ENCODE results near the gene CLDN11. TPM values are rescaled to one million over a fixed set of nuclear protein-coding genes. Genes with fewer than 3 reads are reported as not detected.

CLDN11 gene
- total RNA-seq, 1 experiment from 2014 or later, result 0.22 TPM

- intact Hi-C loops (cut with micrococcal nuclease), result loop anchor here (5.0 to 10.0 kb wide), 3 partner anchors 226 to 651 kb away; partner anchors contain the start of gene LRRC31
- no peak for ATAC-seq
- no peak overlapping the region for H2AFZ ChIP-seq (ENCODE audit: low read depth, low read length, poor library complexity, severe bottlenecking)
- no peak for DNase-seq (ENCODE audit: low read depth, low spot score)
- no peak overlapping the region for H3K4me3 ChIP-seq (replicated peaks in 1 of 2; ENCODE audit: low read depth in 1 of 2, low read length in 2 of 2)
- H3K4me2 ChIP-seq (ENCODE audit: low read length), result no peak overlapping the region
- TF ChIP-seq CEBPB (IDR thresholded peaks at IDR 0.05; ENCODE audit: low read depth) (no peak), FOSL1 (IDR thresholded peaks at IDR 0.05; ENCODE audit: low read depth) (no peak), RAD21 (IDR thresholded peaks at IDR 0.05; ENCODE audit: low read depth) (no peak), TCF7L2 (IDR thresholded peaks at IDR 0.05; ENCODE audit: borderline replicate concordance, extremely low read depth, insufficient read depth, insufficient read length) (no peak), CBX3 (IDR thresholded peaks at IDR 0.05; ENCODE audit: low read depth) (no peak), ZBTB33 (IDR thresholded peaks at IDR 0.05; ENCODE audit: extremely low read depth, insufficient replicate concordance, low read length) (no peak), REST (IDR thresholded peaks at IDR 0.05; ENCODE audit: low read depth) (no peak), POLR2A (IDR thresholded peaks at IDR 0.05; ENCODE audit: borderline replicate concordance, extremely low read depth, insufficient read depth, insufficient read length) (no peak), ELF1 (IDR thresholded peaks at IDR 0.05; ENCODE audit: borderline replicate concordance, low read depth) (no peak), JUND (IDR thresholded peaks at IDR 0.05) (no peak), EZH2 (IDR thresholded peaks at IDR 0.05) (no peak), ATF3 (IDR thresholded peaks at IDR 0.05) (no peak), YY1 (IDR thresholded peaks at IDR 0.05; ENCODE audit: extremely low read depth, insufficient replicate concordance, low read depth, low read length) (no peak), SP1 (IDR thresholded peaks at IDR 0.05; ENCODE audit: low read depth) (no peak), ZFX (IDR thresholded peaks at IDR 0.05) (no peak), EZH2phosphoT487 (IDR thresholded peaks at IDR 0.05; ENCODE audit: borderline replicate concordance) (no peak)
- ChIA-PET POLR2A (interaction anchor here (1.4 to 1.9 kb wide), 2 partner anchors 398 to 456 kb away, joined by 4 to 7 read pairs; partner anchors contain the start of gene RPL22L1), CTCF (interaction anchor here (0.9 to 6.6 kb wide), 13 partner anchors 11 to 456 kb away, joined by 3 to 212 read pairs (median 5); partner anchors contain the start of gene RPL22L1), RAD21 (ENCODE audit: low non-redundant PET in 1 of 2, low total read pairs in 2 of 2, uncharacterized antibody in 2 of 2, unreplicated experiment in 2 of 2) (interaction anchor here (1.2 to 1.5 kb wide), 5 partner anchors 277 to 435 kb away, joined by 4 to 10 read pairs (median 7); no protein-coding TSS in a partner anchor)
- BruUV-seq (replicated peaks), result no TSS peak
- no peaks in the 10 kb centered on the region for H3K9me2 ChIP-seq (ENCODE audit: insufficient read depth)
- H3K27me3 ChIP-seq (ENCODE audit: insufficient read depth, low read length), result no peaks in the 10 kb centered on the region
- H3K27ac ChIP-seq (ENCODE audit: low read depth, low read length), result no peak overlapping the region
- no peaks in the 10 kb centered on the region for H4K20me1 ChIP-seq (ENCODE audit: insufficient read depth)
- no peaks in the 10 kb centered on the region for H3K9me3 ChIP-seq (ENCODE audit: control insufficient read depth in 1 of 2, insufficient read depth in 1 of 2, low read depth in 1 of 2, low read length in 2 of 2)
- H3K9ac ChIP-seq (ENCODE audit: low read length), result no peak overlapping the region
- H3K79me2 ChIP-seq (ENCODE audit: insufficient read depth, low read length), result no peaks in the 10 kb centered on the region
- H3K36me3 ChIP-seq (ENCODE audit: control insufficient read depth in 1 of 2, insufficient read depth in 2 of 2, low read length in 2 of 2), result no peaks in the 10 kb centered on the region
- H3K4me1 ChIP-seq (ENCODE audit: control insufficient read depth in 1 of 2, insufficient read depth in 2 of 2, low read length in 2 of 2), result no peaks in the 10 kb centered on the region
Observed at GRCh38 chr3:170413291-170413690, 5.4 kb upstream of the CLDN11 start.

Measured in HCT116 (cell line).